ENCODE results near the gene FBXL7.

DNA sequence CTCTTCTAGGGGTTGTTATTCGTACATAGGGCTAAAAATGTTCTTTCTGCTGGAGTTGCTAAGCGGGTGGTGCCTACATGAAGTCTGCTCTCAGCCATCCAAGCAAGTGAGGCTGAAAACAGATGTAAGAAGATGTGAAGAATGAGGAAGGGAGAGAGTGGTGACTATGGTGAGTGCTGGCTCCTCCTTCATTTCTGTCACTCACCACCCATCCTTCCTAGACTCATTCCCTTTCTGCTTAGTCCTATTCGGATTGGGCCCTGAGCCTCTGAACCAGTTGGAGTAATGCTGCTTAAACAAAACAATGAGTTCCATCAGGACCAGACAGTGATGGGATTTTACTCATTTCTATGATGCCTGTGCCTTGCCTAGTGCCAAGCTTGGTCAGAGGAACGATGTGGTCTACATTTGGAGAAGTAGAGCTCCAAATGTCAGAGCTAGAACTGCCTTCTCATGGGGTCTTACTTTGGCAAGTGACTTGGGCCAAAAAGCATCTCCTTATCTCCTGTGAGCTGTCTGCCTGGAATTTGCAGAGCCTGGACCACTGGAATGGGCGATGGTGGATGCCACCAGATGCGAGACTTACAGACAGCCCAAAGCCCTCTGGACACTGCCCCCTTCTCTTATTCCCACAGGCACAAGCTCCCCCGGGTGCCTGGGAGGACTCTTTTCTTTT is 192.9 kb downstream of the FBXL7 start:
- TF ChIP-seq, protein P1, sequence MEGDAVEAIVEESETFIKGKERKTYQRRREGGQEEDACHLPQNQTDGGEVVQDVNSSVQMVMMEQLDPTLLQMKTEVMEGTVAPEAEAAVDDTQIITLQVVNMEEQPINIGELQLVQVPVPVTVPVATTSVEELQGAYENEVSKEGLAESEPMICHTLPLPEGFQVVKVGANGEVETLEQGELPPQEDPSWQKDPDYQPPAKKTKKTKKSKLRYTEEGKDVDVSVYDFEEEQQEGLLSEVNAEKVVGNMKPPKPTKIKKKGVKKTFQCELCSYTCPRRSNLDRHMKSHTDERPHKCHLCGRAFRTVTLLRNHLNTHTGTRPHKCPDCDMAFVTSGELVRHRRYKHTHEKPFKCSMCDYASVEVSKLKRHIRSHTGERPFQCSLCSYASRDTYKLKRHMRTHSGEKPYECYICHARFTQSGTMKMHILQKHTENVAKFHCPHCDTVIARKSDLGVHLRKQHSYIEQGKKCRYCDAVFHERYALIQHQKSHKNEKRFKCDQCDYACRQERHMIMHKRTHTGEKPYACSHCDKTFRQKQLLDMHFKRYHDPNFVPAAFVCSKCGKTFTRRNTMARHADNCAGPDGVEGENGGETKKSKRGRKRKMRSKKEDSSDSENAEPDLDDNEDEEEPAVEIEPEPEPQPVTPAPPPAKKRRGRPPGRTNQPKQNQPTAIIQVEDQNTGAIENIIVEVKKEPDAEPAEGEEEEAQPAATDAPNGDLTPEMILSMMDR (IDR thresholded peaks at IDR 0.05 in 8 of 11, conservative IDR thresholded peaks at IDR 0.05 in 3 of 11) = no peak
- no peak for TF ChIP-seq POLR2AphosphoS5 (IDR thresholded peaks at IDR 0.05)

Measured in spleen (tissue), 7 donors.